Measurements from ENCODE around the gene HIGD2A. TPM values are rescaled to one million over a fixed set of nuclear protein-coding genes. Genes with fewer than 3 reads are reported as not detected.
A peak's percentile ranks its signal among the peaks of the same experiment; 100 is the strongest.

HIGD2A gene
- total and polyA plus RNA-seq, 11 donors, result 177 to 454 (median 222) TPM

GRCh38 chr5:176413709-176414191, 25.2 kb downstream of the HIGD2A start:
- H3K36me3 ChIP-seq, result peaks cover 0 to 22% (median 16%) of the 10 kb centered on the region in 9 donors
- H3K9me3 ChIP-seq, result no peaks in the 10 kb centered on the region
- no peak for DNase-seq
- H3K4me1 ChIP-seq, result peaks cover 10 to 65% (median 42%) of the 10 kb centered on the region in 12 donors
- intact Hi-C loops (cut with DNase I), result loop anchor here in 4 of 10 donors (10.0 kb wide), 3 partner anchors 121 to 241 kb away; partner anchors contain the start of genes CDHR2 (in 2 of the 4) and RNF44 (in 1 of the 4)
- 76 to 100% (median 83%) methylated on average over 1 to 7 of the region's 7 CpGs for WGBS, 4 donors
- no peaks in the 10 kb centered on the region for H3K27me3 ChIP-seq
- no peak for TF ChIP-seq POLR2A (IDR thresholded peaks at IDR 0.05)
- TF ChIP-seq CTCF (IDR thresholded peaks at IDR 0.05), result no peak
- H3K27ac ChIP-seq, result peak overlapping the region in 9 of 12 donors; percentile 9 to 72 (median 56)
- H3K4me3 ChIP-seq, result peak overlapping the region in 1 of 12 donors; percentile 99
- ATAC-seq, result no peak

- DNase-seq, result no peak
- peak overlapping the region in 8 of 12 donors; percentile 69 to 100 (median 88) for H3K4me3 ChIP-seq
- H3K9me3 ChIP-seq, result no peaks in the 10 kb centered on the region
- peaks cover 0 to 13% (median 8%) of the 10 kb centered on the region in 9 donors for H3K36me3 ChIP-seq
- WGBS, 4 donors, result 64 to 78% (median 72%) methylated on average over 3 of the region's 3 CpGs
- peak overlapping the region in 4 of 12 donors; percentile 95 to 97 (median 96) for H3K27ac ChIP-seq
- no peak for ATAC-seq
- TF ChIP-seq POLR2A (IDR thresholded peaks at IDR 0.05), result no peak
- no peak for TF ChIP-seq CTCF (IDR thresholded peaks at IDR 0.05)
- H3K4me1 ChIP-seq, result peaks cover 10 to 63% (median 42%) of the 10 kb centered on the region in 12 donors
- intact Hi-C loops (cut with DNase I), result loop anchor here in 7 of 10 donors (5.0 to 10.0 kb wide), 7 partner anchors 47 to 240 kb away; partner anchors contain the start of genes CDHR2 (in 2 of the 7), RNF44 (in 2 of the 7), ARL10 (in 1 of the 7) and KIAA1191 (in 1 of the 7)
- H3K27me3 ChIP-seq, result no peaks in the 10 kb centered on the region
Observed at GRCh38 chr5:176414704-176415103, 26.2 kb downstream of the HIGD2A start.

GRCh38 chr5:176415240-176415951, 26.8 kb downstream of the HIGD2A start:
- WGBS, 4 donors, result 58 to 63% (median 61%) methylated on average over 13 of the region's 13 CpGs
- peaks cover 10 to 57% (median 42%) of the 10 kb centered on the region in 12 donors for H3K4me1 ChIP-seq

More at GRCh38 chr5:176415240-176415951, 26.8 kb downstream of the HIGD2A start:
- intact Hi-C loops (cut with DNase I), result loop anchor here in 7 of 10 donors (5.0 to 10.0 kb wide), 7 partner anchors 48 to 239 kb away; partner anchors contain the start of genes CDHR2 (in 2 of the 7), RNF44 (in 2 of the 7), ARL10 (in 1 of the 7) and KIAA1191 (in 1 of the 7)
- H3K36me3 ChIP-seq, result peaks cover 0 to 8% (median under 1%) of the 10 kb centered on the region in 9 donors
- TF ChIP-seq POLR2A (IDR thresholded peaks at IDR 0.05) (no peak), CTCF (IDR thresholded peaks at IDR 0.05) (no peak)
- peak overlapping the region; percentile 47 to 100 (median 84) for H3K4me3 ChIP-seq
- H3K27me3 ChIP-seq, result no peaks in the 10 kb centered on the region
- no peaks in the 10 kb centered on the region for H3K9me3 ChIP-seq
- peak overlapping the region; percentile 83 to 99 (median 96) for H3K27ac ChIP-seq
- no peak for DNase-seq
- ATAC-seq, result peak in 1 of 4 donors; percentile 18
